GM23338 (cell line): ENCODE data around the gene RNF152. TPM values are rescaled to one million over a fixed set of nuclear protein-coding genes. Genes with fewer than 3 reads are reported as not detected.

Experiments
- ATAC-seq: fragments of 200-7000 bp; cut with Tn5 transposase; 3 replicates; pipeline ENCODE4 v1.9.1; 2020
- DNase-seq: peaks from one replicate; pipeline ENCODE4 v3.0.0-alpha.2; 2015; ENCODE audit warnings: low spot score
- H2AFZ ChIP-seq: fragments of 200-600 bp; sonication (generic); 2 replicates; pipeline ENCODE4 v1.8.0; 2016; ENCODE audit warnings: antibody characterized with exemption, mild to moderate bottlenecking, moderate library complexity
- H3F3A ChIP-seq: fragments of 200-600 bp; sonication (generic); replicated peaks from 2 replicates; pipeline ENCODE4 v1.8.0; 2017; ENCODE audit warnings: antibody characterized with exemption, mixed run types, low read depth
- H3K27ac ChIP-seq: fragments of 200-600 bp; sonication (generic); 2 replicates; pipeline ENCODE4 v1.6.1; 2016; ENCODE audit warnings: low read depth
- H3K27me3 ChIP-seq: fragments of 200-600 bp; sonication (generic); 2 replicates; pipeline ENCODE4 v1.8.0; 2016; ENCODE audit warnings: mild to moderate bottlenecking, mixed run types, moderate library complexity; ENCODE audit not compliant: insufficient read depth
- H3K36me3 ChIP-seq: fragments of 200-600 bp; sonication (generic); 2 replicates; pipeline ENCODE4 v1.8.0; 2016; ENCODE audit warnings: mild to moderate bottlenecking; ENCODE audit not compliant: insufficient read depth
- H3K4me1 ChIP-seq: fragments of 200-600 bp; sonication (generic); 2 replicates; pipeline ENCODE4 v1.8.0; 2016; ENCODE audit warnings: mild to moderate bottlenecking, moderate library complexity; ENCODE audit not compliant: insufficient read depth
- H3K4me2 ChIP-seq: fragments of 200-600 bp; sonication (generic); 2 replicates; pipeline ENCODE4 v1.7.1; 2017; ENCODE audit warnings: mixed run types
- H3K4me3 ChIP-seq: fragments of 200-600 bp; sonication (generic); 2 replicates; pipeline ENCODE4 v1.6.1; 2016; ENCODE audit warnings: mixed run types
- H3K79me2 ChIP-seq: fragments of 200-600 bp; sonication (generic); replicated peaks from 2 replicates; pipeline ENCODE4 v1.8.0; 2017; ENCODE audit warnings: mild to moderate bottlenecking; ENCODE audit not compliant: insufficient read depth
- H3K9me2 ChIP-seq: fragments of 200-600 bp; sonication (generic); 2 replicates; pipeline ENCODE4 v1.8.0; 2017; ENCODE audit not compliant: insufficient read depth
- H4K20me1 ChIP-seq: fragments of 200-600 bp; sonication (generic); replicated peaks from 2 replicates; pipeline ENCODE4 v1.8.0; 2017; ENCODE audit warnings: mild to moderate bottlenecking; ENCODE audit not compliant: insufficient read depth
- H3K27ac Mint-ChIP-seq: 2 replicates; pipeline ENCODE4 v1.8.0; 2020; ENCODE audit warnings: inconsistent platforms, mild to moderate bottlenecking, moderate library complexity, mixed read lengths
- H3K27me3 Mint-ChIP-seq: 3 replicates; pipeline ENCODE4 v1.8.0; 2022; ENCODE audit warnings: low read depth, mild to moderate bottlenecking, moderate library complexity, mixed read lengths, inconsistent platforms; ENCODE audit not compliant: insufficient read depth, poor library complexity
- H3K36me3 Mint-ChIP-seq: 3 replicates; pipeline ENCODE4 v1.8.0; 2021; ENCODE audit warnings: low read depth, mild to moderate bottlenecking, inconsistent platforms, moderate library complexity, mixed read lengths
- H3K4me1 Mint-ChIP-seq: 3 replicates; pipeline ENCODE4 v1.8.0; 2020; ENCODE audit warnings: mild to moderate bottlenecking, inconsistent platforms, mixed read lengths
- H3K4me3 Mint-ChIP-seq: 3 replicates; pipeline ENCODE4 v1.8.0; 2021; ENCODE audit warnings: moderate library complexity, mild to moderate bottlenecking, inconsistent platforms, mixed read lengths
- H3K9me3 Mint-ChIP-seq: 3 replicates; pipeline ENCODE4 v1.8.0; 2020; ENCODE audit warnings: moderate library complexity, mild to moderate bottlenecking, inconsistent platforms, mixed read lengths
- CREB1 ChIP-seq: fragments of 250-450 bp; sonication (Bioruptor Pico); IDR thresholded peaks from 2 replicates; pipeline ENCODE4 v1.5.0; 2020; ENCODE audit warnings: low read depth, mild to moderate bottlenecking, moderate library complexity
- ETS1 ChIP-seq: IDR thresholded peaks from 2 replicates; pipeline ENCODE4 v1.6.1; 2016; ENCODE audit warnings: antibody characterized with exemption
- EZH2phosphoT487 ChIP-seq: fragments of 200-600 bp; sonication (generic); IDR thresholded peaks from one replicate; pipeline ENCODE4 v1.8.1; 2018; ENCODE audit warnings: antibody characterized with exemption; ENCODE audit not compliant: unreplicated experiment
- JUNB ChIP-seq: IDR thresholded peaks from one replicate; pipeline ENCODE4 v1.6.1; 2016; ENCODE audit warnings: antibody characterized with exemption; ENCODE audit not compliant: unreplicated experiment
- NANOG ChIP-seq: IDR thresholded peaks from 2 replicates; pipeline ENCODE4 v1.6.1; 2016; ENCODE audit warnings: antibody characterized with exemption, borderline replicate concordance
- POLR2AphosphoS5 ChIP-seq: IDR thresholded peaks from 2 replicates; pipeline ENCODE4 v1.6.1; 2016; ENCODE audit warnings: antibody characterized with exemption, low read depth
- REST ChIP-seq: IDR thresholded peaks from one replicate; pipeline ENCODE4 v1.6.1; 2018; ENCODE audit warnings: antibody characterized with exemption; ENCODE audit not compliant: unreplicated experiment
- STAT1 ChIP-seq: IDR thresholded peaks from one replicate; pipeline ENCODE4 v1.6.1; 2016; ENCODE audit warnings: antibody characterized with exemption; ENCODE audit not compliant: unreplicated experiment
- ZNF114 ChIP-seq: fragments of 250-450 bp; sonication (Bioruptor Pico); IDR thresholded peaks from 2 replicates; pipeline ENCODE4 v1.5.0; 2020; ENCODE audit warnings: mild to moderate bottlenecking, moderate library complexity
- ZNF331 ChIP-seq: fragments of 250-450 bp; sonication (Bioruptor Pico); IDR thresholded peaks from 2 replicates; pipeline ENCODE4 v1.5.0; 2020; ENCODE audit warnings: low read depth, mild to moderate bottlenecking, moderate library complexity
- polyA plus RNA-seq: library from polyadenylated mRNA; unstranded; fragments of >200 nt; fragmentation: Nextera tagmentation; extraction: Ambion mirVana; gene quantifications from 2 replicates; pipeline ENCODE4 v1.2.1, GENCODE V29; 2016
- total RNA-seq: library from RNA; depleted of rRNA; stranded (reverse); fragments of >200 nt; shearing (Covaris generic); gene quantifications from 2 replicates; pipeline ENCODE4 v1.2.3, GENCODE V29; 2014
- TF ChIP-seq, protein P1 (sequence below), 2 experiments: fragments of 200-600 bp in 1 of 2; sonication (generic) in 1 of 2; conservative IDR thresholded peaks; 2 replicates each; pipeline versions ENCODE4 v1.5.1 to v1.6.1; 2016 to 2017; ENCODE audit warnings: antibody characterized with exemption in 2 of 2, low read depth in 2 of 2, mild to moderate bottlenecking in 2 of 2, moderate library complexity in 1 of 2

RNF152 gene
- total and polyA plus RNA-seq, 2 experiments from 2014 or later = 1.2 to 2.9 TPM

- Histone ChIP-seq H3F3A (no peaks in the 10 kb centered on the region), H3K27ac (no peak overlapping the region), H3K9me2 (0 out of 2 replicates have a peak, but pooled peaks cover 4% of the 10 kb centered on the region), H3K27me3 (peaks cover 50% of the 10 kb centered on the region), H2AFZ (no peak overlapping the region), H3K4me3 (peak overlapping the region; percentile 89; the same call in 1 of the 2 replicates), H4K20me1 (peaks cover 7% of the 10 kb centered on the region), H3K4me2 (peak overlapping the region; percentile 95), H3K36me3 (no peaks in the 10 kb centered on the region; the same call in 1 of the 2 replicates), H3K4me1 (peaks cover 21% of the 10 kb centered on the region), H3K79me2 (no peaks in the 10 kb centered on the region; the same call in 1 of the 2 replicates)
- Mint-ChIP-seq H3K27me3 (peaks cover 34% of the 10 kb centered on the region), H3K9me3 (no peaks in the 10 kb centered on the region), H3K4me3 (peak overlapping the region; percentile 85; the same call in 1 of the 3 replicates), H3K36me3 (no peaks in the 10 kb centered on the region), H3K4me1 (peaks cover 17% of the 10 kb centered on the region), H3K27ac (no peak overlapping the region)
- DNase-seq (no peak), ATAC-seq (no peak)
- TF ChIP-seq NANOG (no peak), REST (no peak), ZNF331 (CRISPR knock-in tag) (no peak), POLR2AphosphoS5 (no peak)
Observed at GRCh38 chr18:61891894-61892293, 913 bp downstream of the RNF152 start.

GRCh38 chr18:61891271-61891670, 1.5 kb downstream of the RNF152 start:
- ATAC-seq (no peak), DNase-seq (no peak)
- H3K4me1 ChIP-seq = peaks cover 21% of the 10 kb centered on the region
- no peak overlapping the region for H3K27ac ChIP-seq
- H3K4me2 ChIP-seq = no peak overlapping the region
- 0 out of 2 replicates have a peak, but pooled peaks cover 4% of the 10 kb centered on the region for H3K9me2 ChIP-seq
- H3K79me2 ChIP-seq = no peaks in the 10 kb centered on the region; the same call in 1 of the 2 replicates
- H3F3A ChIP-seq = no peaks in the 10 kb centered on the region
- Mint-ChIP-seq H3K27ac (no peak overlapping the region), H3K36me3 (no peaks in the 10 kb centered on the region), H3K4me1 (peaks cover 17% of the 10 kb centered on the region), H3K9me3 (no peaks in the 10 kb centered on the region), H3K4me3 (no peak overlapping the region), H3K27me3 (peaks cover 33% of the 10 kb centered on the region)
- H3K4me3 ChIP-seq = no peak overlapping the region
- H2AFZ ChIP-seq = no peak overlapping the region
- peaks cover 47% of the 10 kb centered on the region for H3K27me3 ChIP-seq
- H4K20me1 ChIP-seq = peaks cover 7% of the 10 kb centered on the region
- H3K36me3 ChIP-seq = no peaks in the 10 kb centered on the region; the same call in 1 of the 2 replicates
- TF ChIP-seq ZNF114 (CRISPR knock-in tag) (no peak), ZNF331 (CRISPR knock-in tag) (no peak), EZH2phosphoT487 (no peak), STAT1 (no peak), ETS1 (no peak), POLR2AphosphoS5 (no peak), CREB1 (no peak), JUNB (no peak)
- TF ChIP-seq, protein P1, sequence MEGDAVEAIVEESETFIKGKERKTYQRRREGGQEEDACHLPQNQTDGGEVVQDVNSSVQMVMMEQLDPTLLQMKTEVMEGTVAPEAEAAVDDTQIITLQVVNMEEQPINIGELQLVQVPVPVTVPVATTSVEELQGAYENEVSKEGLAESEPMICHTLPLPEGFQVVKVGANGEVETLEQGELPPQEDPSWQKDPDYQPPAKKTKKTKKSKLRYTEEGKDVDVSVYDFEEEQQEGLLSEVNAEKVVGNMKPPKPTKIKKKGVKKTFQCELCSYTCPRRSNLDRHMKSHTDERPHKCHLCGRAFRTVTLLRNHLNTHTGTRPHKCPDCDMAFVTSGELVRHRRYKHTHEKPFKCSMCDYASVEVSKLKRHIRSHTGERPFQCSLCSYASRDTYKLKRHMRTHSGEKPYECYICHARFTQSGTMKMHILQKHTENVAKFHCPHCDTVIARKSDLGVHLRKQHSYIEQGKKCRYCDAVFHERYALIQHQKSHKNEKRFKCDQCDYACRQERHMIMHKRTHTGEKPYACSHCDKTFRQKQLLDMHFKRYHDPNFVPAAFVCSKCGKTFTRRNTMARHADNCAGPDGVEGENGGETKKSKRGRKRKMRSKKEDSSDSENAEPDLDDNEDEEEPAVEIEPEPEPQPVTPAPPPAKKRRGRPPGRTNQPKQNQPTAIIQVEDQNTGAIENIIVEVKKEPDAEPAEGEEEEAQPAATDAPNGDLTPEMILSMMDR (conservative IDR thresholded peaks at IDR 0.05; ENCODE audit: low read depth in 2 of 2) = no peak
